AG04449 (cell line): ENCODE results near the gene FGF5.

Experiments
- CTCF ChIA-PET: fragments of 350-600 bp; formaldehyde crosslinking; extraction: SDS; loops from one replicate; lab custom pipeline; 2021; ENCODE audit warnings: antibody characterized with exemption; lab: Yijun Ruan, JAX
- POLR2A ChIA-PET: fragments of 400-600, 350-600 bp; formaldehyde crosslinking; extraction: SDS; loops from one replicate; lab custom pipeline; 2020; ENCODE audit warnings: antibody characterized with exemption, inconsistent platforms; lab: Yijun Ruan, JAX
- DNase-seq: peaks from one replicate; pipeline ENCODE4 v3.0.0-alpha.2; 2010; ENCODE audit warnings: low read depth, low spot score
- H3K4me3 ChIP-seq: 2 replicates; pipeline ENCODE4 v1.5.1; 2011; ENCODE audit warnings: low read depth, mild to moderate bottlenecking, control low read depth, low read length
- TF ChIP-seq, protein P1 (sequence below): IDR thresholded peaks from one replicate; pipeline ENCODE4 v1.5.1; 2011; ENCODE audit warnings: mild to moderate bottlenecking, moderate library complexity, low read length, control low read depth, inconsistent platforms; ENCODE audit not compliant: insufficient read depth; ENCODE audit errors: missing control alignments

Gene FGF5

DNA sequence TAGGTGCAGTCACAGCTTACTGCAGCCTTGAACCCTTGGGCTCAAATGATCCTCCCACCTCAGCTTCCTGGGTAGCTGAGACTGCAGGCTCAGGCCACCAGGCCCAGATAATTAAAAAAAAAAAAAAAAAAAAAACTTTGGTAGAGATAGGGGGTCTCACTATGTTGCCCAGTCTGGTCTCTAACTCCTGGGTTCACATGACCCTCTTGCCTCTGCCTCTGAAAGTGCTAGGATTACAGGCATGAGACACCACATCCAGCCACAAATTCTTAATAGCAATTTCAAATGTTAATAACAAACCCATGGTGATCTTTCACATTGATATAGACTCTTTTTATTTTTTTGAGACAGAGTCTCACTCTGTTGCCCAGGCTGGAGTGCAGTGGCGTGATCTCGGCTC lies 12.3 kb upstream of the FGF5 start:
- TF ChIP-seq, protein P1, sequence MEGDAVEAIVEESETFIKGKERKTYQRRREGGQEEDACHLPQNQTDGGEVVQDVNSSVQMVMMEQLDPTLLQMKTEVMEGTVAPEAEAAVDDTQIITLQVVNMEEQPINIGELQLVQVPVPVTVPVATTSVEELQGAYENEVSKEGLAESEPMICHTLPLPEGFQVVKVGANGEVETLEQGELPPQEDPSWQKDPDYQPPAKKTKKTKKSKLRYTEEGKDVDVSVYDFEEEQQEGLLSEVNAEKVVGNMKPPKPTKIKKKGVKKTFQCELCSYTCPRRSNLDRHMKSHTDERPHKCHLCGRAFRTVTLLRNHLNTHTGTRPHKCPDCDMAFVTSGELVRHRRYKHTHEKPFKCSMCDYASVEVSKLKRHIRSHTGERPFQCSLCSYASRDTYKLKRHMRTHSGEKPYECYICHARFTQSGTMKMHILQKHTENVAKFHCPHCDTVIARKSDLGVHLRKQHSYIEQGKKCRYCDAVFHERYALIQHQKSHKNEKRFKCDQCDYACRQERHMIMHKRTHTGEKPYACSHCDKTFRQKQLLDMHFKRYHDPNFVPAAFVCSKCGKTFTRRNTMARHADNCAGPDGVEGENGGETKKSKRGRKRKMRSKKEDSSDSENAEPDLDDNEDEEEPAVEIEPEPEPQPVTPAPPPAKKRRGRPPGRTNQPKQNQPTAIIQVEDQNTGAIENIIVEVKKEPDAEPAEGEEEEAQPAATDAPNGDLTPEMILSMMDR, result no peak
- CTCF ChIA-PET, result interaction anchor here (1.2 kb wide), 1 partner anchor 9 kb away, joined by 3 read pairs; no protein-coding TSS in a partner anchor
- DNase-seq, result no peak
- POLR2A ChIA-PET, result interaction anchor here (6.6 kb wide), 1 partner anchor 12 kb away, joined by 43 read pairs; the partner anchor contains the start of gene FGF5
- no peak overlapping the region for H3K4me3 ChIP-seq

- DNase-seq, result no peak
- ChIA-PET POLR2A (interaction anchor here (0.7 to 6.6 kb wide), 3 partner anchors 11 to 53 kb away, joined by 3 to 43 read pairs (median 4); partner anchors contain the start of gene FGF5), CTCF (interaction anchor here (0.9 to 3.4 kb wide), 4 partner anchors 10 to 68 kb away, joined by 3 to 16 read pairs (median 3); partner anchors contain the start of gene FGF5)
- TF ChIP-seq, protein P1, result no peak
- H3K4me3 ChIP-seq, result peak overlapping the region; percentile 29
Measured at GRCh38 chr4:80255329-80256095, 11.0 kb upstream of the FGF5 start.

DNA sequence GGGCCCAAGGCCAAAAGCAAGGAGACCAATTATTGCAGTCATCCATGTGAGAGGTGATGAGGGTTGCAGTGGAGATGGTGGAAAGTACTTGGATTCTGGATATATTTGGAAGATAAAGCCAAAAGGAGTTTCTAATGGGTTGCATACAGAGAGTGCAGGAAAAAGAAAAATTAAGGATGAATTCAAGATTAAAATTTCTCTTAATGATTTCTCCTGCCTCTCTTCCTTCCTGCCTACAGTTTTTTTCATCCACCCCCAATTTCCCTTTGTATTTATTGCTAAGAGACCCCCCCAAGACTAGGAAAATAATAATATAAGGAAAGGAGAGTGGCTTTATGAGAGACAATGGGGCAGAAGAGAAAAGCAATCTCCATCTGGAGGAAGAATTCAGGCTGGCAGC lies 8.6 kb upstream of the FGF5 start:
- H3K4me3 ChIP-seq, result no peak overlapping the region
- POLR2A ChIA-PET, result interaction anchor here (6.6 kb wide), 1 partner anchor 8 kb away, joined by 43 read pairs; the partner anchor contains the start of gene FGF5
- TF ChIP-seq, protein P1, result no peak
- CTCF ChIA-PET, result interaction anchor here (0.7 to 3.4 kb wide), 3 partner anchors 8 to 36 kb away, joined by 3 to 16 read pairs (median 8); partner anchors contain the start of gene FGF5
- no peak for DNase-seq

DNA sequence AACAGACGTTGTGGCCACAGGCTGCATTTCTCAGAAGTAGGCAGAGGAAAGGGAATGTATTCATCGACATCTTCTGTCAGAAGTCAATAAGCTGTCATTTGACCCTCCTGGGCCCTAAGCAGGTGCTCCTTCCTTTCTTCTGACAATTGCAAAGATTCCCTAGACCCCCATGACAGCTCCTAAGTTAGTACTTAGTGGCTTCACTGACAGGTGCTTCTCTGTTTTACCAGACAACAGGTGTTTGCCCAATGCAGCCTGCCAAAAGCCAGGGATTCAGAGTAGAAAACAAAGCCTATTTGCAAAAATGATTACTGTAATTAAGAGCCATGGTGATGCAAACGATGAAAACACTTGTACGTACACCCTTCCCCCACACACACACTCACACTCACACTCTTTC lies 7.5 kb upstream of the FGF5 start:
- H3K4me3 ChIP-seq, result no peak overlapping the region
- DNase-seq, result no peak
- TF ChIP-seq, protein P1, result no peak
- CTCF ChIA-PET, result interaction anchor here (1.0 kb wide), 1 partner anchor 12 kb away, joined by 3 read pairs; no protein-coding TSS in a partner anchor
- POLR2A ChIA-PET, result no interaction called here

- no peak for DNase-seq
- CTCF ChIA-PET, result interaction anchor here (1.4 kb wide), 1 partner anchor 40 kb away, joined by 3 read pairs; no protein-coding TSS in a partner anchor
- TF ChIP-seq, protein P1, result no peak
- POLR2A ChIA-PET, result no interaction called here
- H3K4me3 ChIP-seq, result no peak overlapping the region
Measured at GRCh38 chr4:80259817-80260216, 6.6 kb upstream of the FGF5 start.
